ENCODE results near the gene MIB1.

Gene MIB1

GRCh38 chr18:21820033-21820810, 79.6 kb downstream of the MIB1 start:
- DNase-seq: peak; percentile 15

- DNase-seq: no peak
Observed at GRCh38 chr18:21820811-21821143, 80.2 kb downstream of the MIB1 start.

GRCh38 chr18:21823848-21824247, 83.3 kb downstream of the MIB1 start:
- no peak for DNase-seq

GRCh38 chr18:21826196-21826595, 85.6 kb downstream of the MIB1 start:
- DNase-seq: peak; percentile 41

- DNase-seq: no peak
Observed at GRCh38 chr18:21826641-21827302, 86.2 kb downstream of the MIB1 start.

GRCh38 chr18:21830532-21830931, 89.9 kb downstream of the MIB1 start:
- no peak for DNase-seq

- DNase-seq: peak; percentile 75
Observed at GRCh38 chr18:21831413-21831831, 90.8 kb downstream of the MIB1 start.

GRCh38 chr18:21833604-21834298, 93.2 kb downstream of the MIB1 start:
- no peak for DNase-seq

- no peak for DNase-seq
Observed at GRCh38 chr18:21834299-21834660, 93.7 kb downstream of the MIB1 start.

GRCh38 chr18:21841570-21841969, 101.0 kb downstream of the MIB1 start:
- no peak for DNase-seq

- DNase-seq: no peak
Observed at GRCh38 chr18:21843341-21843740, 102.7 kb downstream of the MIB1 start.

- DNase-seq: peak; percentile 8
Observed at GRCh38 chr18:21851327-21851961, 110.9 kb downstream of the MIB1 start.

- DNase-seq: peak; percentile 25
Observed at GRCh38 chr18:21853016-21853415, 112.4 kb downstream of the MIB1 start.

GRCh38 chr18:21853775-21854552, 113.4 kb downstream of the MIB1 start:
- no peak for DNase-seq

- DNase-seq: no peak
Observed at GRCh38 chr18:21855432-21855831, 114.8 kb downstream of the MIB1 start.

- DNase-seq: no peak
Observed at GRCh38 chr18:21857871-21858270, 117.3 kb downstream of the MIB1 start.

- no peak for DNase-seq
Observed at GRCh38 chr18:21858544-21858943, 118.0 kb downstream of the MIB1 start.

- DNase-seq: no peak
Observed at GRCh38 chr18:21864386-21864785, 123.8 kb downstream of the MIB1 start.

GRCh38 chr18:21865043-21865442, 124.5 kb downstream of the MIB1 start:
- peak; percentile 41 for DNase-seq

- DNase-seq: no peak
Observed at GRCh38 chr18:21868770-21869169, 128.2 kb downstream of the MIB1 start.

- DNase-seq: no peak
Observed at GRCh38 chr18:21889570-21889969, 149.0 kb downstream of the MIB1 start.

- no peak for DNase-seq
Observed at GRCh38 chr18:21894619-21895367, 154.2 kb downstream of the MIB1 start.
